CD4-positive, alpha-beta T cell (primary cell): ENCODE measurements around the gene CRIM1. TPM values are rescaled to one million over a fixed set of nuclear protein-coding genes. Genes with fewer than 3 reads are reported as not detected.

Source experiments
- ATAC-seq: fragments of 200-7000 bp; cut with Tn5 transposase; one replicate; pipeline ENCODE4 v1.10.0; 2022; ENCODE audit warnings: mild to moderate bottlenecking; ENCODE audit not compliant: poor library complexity
- CTCF ChIA-PET: fragments of 350-600 bp; sonication (Branson Sonifier 250); formaldehyde crosslinking; loops from one replicate; lab custom pipeline; 2021; ENCODE audit warnings: antibody characterized with exemption, inconsistent platforms; lab: Charles Lee
- POLR2A ChIA-PET: fragments of 350-600 bp; sonication (Branson Sonifier 250); formaldehyde crosslinking; loops from one replicate; lab custom pipeline; 2021; ENCODE audit warnings: antibody characterized with exemption, inconsistent platforms; lab: Charles Lee
- DNase-seq, 14 experiments: peaks; one replicate each; pipeline ENCODE4 v3.0.0-alpha.2; 2013 to 2020; ENCODE audit warnings: mixed read lengths in 2 of 14
- H3K27ac ChIP-seq, 2 donors: one replicate each; pipeline versions ENCODE4 v1.5.1 to v1.7.0; 2013; ENCODE audit warnings: low read length in 2 of 2, low read depth in 1 of 2, mild to moderate bottlenecking in 1 of 2
- H3K27me3 ChIP-seq, 2 experiments: 1 replicate in 1 of 2; 2 replicates in 1 of 2; pipeline versions ENCODE4 v1.6.1 to v1.7.0; 2013; ENCODE audit warnings: low read length in 2 of 2, control low read depth in 1 of 2, mild to moderate bottlenecking in 1 of 2, moderate library complexity in 1 of 2; ENCODE audit not compliant: insufficient read depth in 2 of 2, control insufficient read depth in 1 of 2
- H3K36me3 ChIP-seq: one replicate; pipeline ENCODE4 v1.6.1; 2013; ENCODE audit warnings: low read length, control low read depth; ENCODE audit not compliant: insufficient read depth
- H3K4me1 ChIP-seq: one replicate; pipeline ENCODE4 v1.6.1; 2013; ENCODE audit warnings: low read length, control low read depth; ENCODE audit not compliant: insufficient read depth
- H3K4me3 ChIP-seq: one replicate; pipeline ENCODE4 v1.5.1; 2013; ENCODE audit warnings: mild to moderate bottlenecking, low read length, moderate library complexity
- H3K9me3 ChIP-seq, 2 experiments: 1 replicate in 1 of 2; 2 replicates in 1 of 2; pipeline versions ENCODE4 v1.6.1 to v1.7.0; 2013; ENCODE audit warnings: low read length in 2 of 2, mild to moderate bottlenecking in 2 of 2, control low read depth in 1 of 2, moderate library complexity in 1 of 2; ENCODE audit not compliant: control insufficient read depth in 1 of 2, insufficient read depth in 1 of 2
- H3K27ac Mint-ChIP-seq: one replicate; pipeline ENCODE4 v1.8.0; 2020; ENCODE audit warnings: mixed read lengths
- H3K27me3 Mint-ChIP-seq: one replicate; pipeline ENCODE4 v1.8.0; 2021; ENCODE audit warnings: mixed read lengths
- H3K36me3 Mint-ChIP-seq: one replicate; pipeline ENCODE4 v1.8.0; 2021; ENCODE audit warnings: low read depth, mixed read lengths
- H3K4me1 Mint-ChIP-seq: one replicate; pipeline ENCODE4 v1.8.0; 2021; ENCODE audit warnings: low read depth, mixed read lengths
- H3K4me3 Mint-ChIP-seq: one replicate; pipeline ENCODE4 v1.8.0; 2020; ENCODE audit warnings: mild to moderate bottlenecking, mixed read lengths
- H3K9me3 Mint-ChIP-seq: one replicate; pipeline ENCODE4 v1.8.0; 2020; ENCODE audit warnings: mixed read lengths
- intact Hi-C, 2 experiments: fragments of 100-400 bp; cut with DNase I in 1 of 2; cut with micrococcal nuclease in 1 of 2; formaldehyde crosslinking; loops; one replicate each; pipeline versions ENCODE4 v1.15.1 to v1.9.0; 2023 to 2025; cut with DNase I, micrococcal nuclease
- total RNA-seq, 174 experiments: library from RNA in 2 of 174; stranded (reverse) in 2 of 174; gene quantifications; one replicate each; pipeline ENCODE4 v1.2.3 and lab custom pipeline; 2021 to 2026
- TF ChIP-seq, protein P1 (sequence below): fragments of 200-600 bp; IDR thresholded peaks from one replicate; pipeline ENCODE4 v1.8.0; 2022; ENCODE audit warnings: antibody characterized with exemption, mild to moderate bottlenecking

The CRIM1 gene
- total RNA-seq, 2 experiments from 2014 or later = 1.1 to 1.7 TPM

- intact Hi-C loops = no loop called here
- ChIA-PET POLR2A (no interaction called here), CTCF (no interaction called here)
- TF ChIP-seq, protein P1, sequence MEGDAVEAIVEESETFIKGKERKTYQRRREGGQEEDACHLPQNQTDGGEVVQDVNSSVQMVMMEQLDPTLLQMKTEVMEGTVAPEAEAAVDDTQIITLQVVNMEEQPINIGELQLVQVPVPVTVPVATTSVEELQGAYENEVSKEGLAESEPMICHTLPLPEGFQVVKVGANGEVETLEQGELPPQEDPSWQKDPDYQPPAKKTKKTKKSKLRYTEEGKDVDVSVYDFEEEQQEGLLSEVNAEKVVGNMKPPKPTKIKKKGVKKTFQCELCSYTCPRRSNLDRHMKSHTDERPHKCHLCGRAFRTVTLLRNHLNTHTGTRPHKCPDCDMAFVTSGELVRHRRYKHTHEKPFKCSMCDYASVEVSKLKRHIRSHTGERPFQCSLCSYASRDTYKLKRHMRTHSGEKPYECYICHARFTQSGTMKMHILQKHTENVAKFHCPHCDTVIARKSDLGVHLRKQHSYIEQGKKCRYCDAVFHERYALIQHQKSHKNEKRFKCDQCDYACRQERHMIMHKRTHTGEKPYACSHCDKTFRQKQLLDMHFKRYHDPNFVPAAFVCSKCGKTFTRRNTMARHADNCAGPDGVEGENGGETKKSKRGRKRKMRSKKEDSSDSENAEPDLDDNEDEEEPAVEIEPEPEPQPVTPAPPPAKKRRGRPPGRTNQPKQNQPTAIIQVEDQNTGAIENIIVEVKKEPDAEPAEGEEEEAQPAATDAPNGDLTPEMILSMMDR = no peak
- H3K36me3 ChIP-seq = peaks cover 3% of the 10 kb centered on the region
- DNase-seq (no peak), ATAC-seq (no peak)
- H3K9me3 ChIP-seq = peaks cover 0 to 23% of the 10 kb centered on the region in 2 experiments
- no peak overlapping the region for H3K4me3 ChIP-seq
- no peaks in the 10 kb centered on the region for H3K4me1 ChIP-seq
- peaks cover 52% of the 10 kb centered on the region for H3K36me3 Mint-ChIP-seq
- no peak overlapping the region for H3K27ac Mint-ChIP-seq
- H3K9me3 Mint-ChIP-seq = peaks cover 21% of the 10 kb centered on the region
- no peak overlapping the region for H3K27ac ChIP-seq
- no peaks in the 10 kb centered on the region for H3K4me1 Mint-ChIP-seq
- H3K27me3 Mint-ChIP-seq = no peaks in the 10 kb centered on the region
- no peaks in the 10 kb centered on the region for H3K27me3 ChIP-seq
- H3K4me3 Mint-ChIP-seq = no peak overlapping the region
Measured at GRCh38 chr2:36477315-36477714, 121.7 kb downstream of the CRIM1 start.

GRCh38 chr2:36477746-36478145 lies 122.2 kb downstream of the CRIM1 start:
- peaks cover 51% of the 10 kb centered on the region for H3K36me3 Mint-ChIP-seq
- ATAC-seq = no peak

GRCh38 chr2:36478332-36478738 lies 122.8 kb downstream of the CRIM1 start:
- no peak for ATAC-seq
- no peak overlapping the region for H3K27ac ChIP-seq
- peaks cover 17% of the 10 kb centered on the region for H3K9me3 Mint-ChIP-seq
- ChIA-PET CTCF (no interaction called here), POLR2A (no interaction called here)
- intact Hi-C loops = no loop called here
- no peaks in the 10 kb centered on the region for H3K4me1 Mint-ChIP-seq
- no peaks in the 10 kb centered on the region for H3K27me3 ChIP-seq
- H3K4me1 ChIP-seq = no peaks in the 10 kb centered on the region
- TF ChIP-seq, protein P1 = no peak
- H3K4me3 ChIP-seq = no peak overlapping the region
- peaks cover 3% of the 10 kb centered on the region for H3K36me3 ChIP-seq
- H3K9me3 ChIP-seq = peaks cover 0 to 23% of the 10 kb centered on the region in 2 experiments
- no peaks in the 10 kb centered on the region for H3K27me3 Mint-ChIP-seq
- H3K27ac Mint-ChIP-seq = no peak overlapping the region
- no peak overlapping the region for H3K4me3 Mint-ChIP-seq
- no peak for DNase-seq
- H3K36me3 Mint-ChIP-seq = peaks cover 47% of the 10 kb centered on the region

More at GRCh38 chr2:36477746-36478145, 122.2 kb downstream of the CRIM1 start:
- ChIA-PET POLR2A (no interaction called here), CTCF (no interaction called here)
- no peak overlapping the region for H3K27ac Mint-ChIP-seq
- TF ChIP-seq, protein P1 = no peak
- H3K27me3 ChIP-seq = no peaks in the 10 kb centered on the region
- H3K4me1 ChIP-seq = no peaks in the 10 kb centered on the region
- H3K27ac ChIP-seq = no peak overlapping the region
- DNase-seq = no peak
- peaks cover 0 to 23% of the 10 kb centered on the region in 2 experiments for H3K9me3 ChIP-seq
- no peaks in the 10 kb centered on the region for H3K4me1 Mint-ChIP-seq
- peaks cover 3% of the 10 kb centered on the region for H3K36me3 ChIP-seq
- no peak overlapping the region for H3K4me3 ChIP-seq
- no peaks in the 10 kb centered on the region for H3K27me3 Mint-ChIP-seq
- intact Hi-C loops = no loop called here
- no peak overlapping the region for H3K4me3 Mint-ChIP-seq
- H3K9me3 Mint-ChIP-seq = peaks cover 19% of the 10 kb centered on the region
